Calu3 (cell line): Measurements from ENCODE around the gene NHSL1. TPM values are rescaled to one million over a fixed set of nuclear protein-coding genes. Genes with fewer than 3 reads are reported as not detected.
A peak's percentile ranks its signal among the peaks of the same experiment; 100 is the strongest.

Experiments used
- BruUV-seq: library from RNA; stranded (reverse); fragments of 400-500 nt; replicated peaks from 2 replicates; lab custom pipeline; 2021; lab: Mats Ljungman, UMichigan
- CTCF ChIA-PET: fragments of 300-600 bp; sonication (Branson Sonifier 250); formaldehyde crosslinking; loops from one replicate; lab custom pipeline; 2022; ENCODE audit warnings: antibody characterized with exemption; lab: Charles Lee
- DNase-seq: peaks from one replicate; pipeline ENCODE4 v3.0.0; 2022
- H3K27ac Mint-ChIP-seq: one replicate; pipeline ENCODE4 v1.8.0; 2022; ENCODE audit warnings: mixed read lengths; ENCODE audit not compliant: unreplicated experiment
- H3K27me3 Mint-ChIP-seq: one replicate; pipeline ENCODE4 v1.8.0; 2022; ENCODE audit warnings: mixed read lengths; ENCODE audit not compliant: unreplicated experiment
- H3K36me3 Mint-ChIP-seq: one replicate; pipeline ENCODE4 v1.8.0; 2022; ENCODE audit warnings: mild to moderate bottlenecking, moderate library complexity, mixed read lengths; ENCODE audit not compliant: insufficient read depth, unreplicated experiment
- H3K4me1 Mint-ChIP-seq: one replicate; pipeline ENCODE4 v1.8.0; 2022; ENCODE audit warnings: mild to moderate bottlenecking, low read depth, mixed read lengths; ENCODE audit not compliant: unreplicated experiment
- H3K4me3 Mint-ChIP-seq: one replicate; pipeline ENCODE4 v1.8.0; 2022; ENCODE audit warnings: mild to moderate bottlenecking, low read depth, moderate library complexity, mixed read lengths; ENCODE audit not compliant: unreplicated experiment
- H3K9me3 Mint-ChIP-seq: one replicate; pipeline ENCODE4 v1.8.0; 2022; ENCODE audit warnings: low read depth, mixed read lengths; ENCODE audit not compliant: unreplicated experiment
- intact Hi-C: fragments of 100-400 bp; cut with micrococcal nuclease; formaldehyde crosslinking; loops from one replicate; pipeline ENCODE4 v1.10.0; 2022; ENCODE audit not compliant: unreplicated experiment
- total RNA-seq: library from RNA; stranded (reverse); gene quantifications from 2 replicates; pipeline ENCODE4 v1.2.3, GENCODE V29; 2022
- TF ChIP-seq, protein P1 (sequence below): fragments of 200-600 bp; IDR thresholded peaks from one replicate; pipeline ENCODE4 v1.8.0; 2022; ENCODE audit warnings: antibody characterized with exemption; ENCODE audit not compliant: unreplicated experiment

NHSL1 gene
- total RNA-seq, 1 experiment from 2014 or later: 26.6 TPM

DNA sequence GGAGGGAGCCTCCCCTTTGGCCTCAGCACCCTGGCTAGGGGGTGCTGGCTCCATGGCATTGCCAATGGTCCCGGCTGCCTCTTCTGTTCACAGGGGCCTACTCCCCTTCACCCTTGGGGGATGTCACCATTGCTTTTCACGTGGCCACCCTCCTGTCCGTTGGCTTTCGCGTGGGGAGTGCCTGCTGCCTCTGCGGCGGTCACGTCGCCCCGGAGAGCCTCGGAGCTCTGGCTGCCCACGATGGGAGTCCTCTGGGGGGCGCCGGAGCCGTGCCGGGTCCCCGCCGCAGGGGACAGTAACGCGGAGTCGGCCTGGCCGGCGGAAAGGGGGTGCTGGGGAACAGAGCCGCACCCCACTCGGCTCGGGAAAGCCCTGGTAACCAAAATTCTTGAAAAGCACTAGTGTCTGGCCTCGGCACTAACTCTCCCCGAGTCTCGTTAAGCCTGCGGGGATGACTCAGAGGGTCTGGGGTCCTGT lies 95.9 kb downstream of the NHSL1 start:
- intact Hi-C loops: loop anchor here (5.0 to 10.0 kb wide), 3 partner anchors 49 to 401 kb away; no protein-coding TSS in a partner anchor
- TF ChIP-seq, protein P1, sequence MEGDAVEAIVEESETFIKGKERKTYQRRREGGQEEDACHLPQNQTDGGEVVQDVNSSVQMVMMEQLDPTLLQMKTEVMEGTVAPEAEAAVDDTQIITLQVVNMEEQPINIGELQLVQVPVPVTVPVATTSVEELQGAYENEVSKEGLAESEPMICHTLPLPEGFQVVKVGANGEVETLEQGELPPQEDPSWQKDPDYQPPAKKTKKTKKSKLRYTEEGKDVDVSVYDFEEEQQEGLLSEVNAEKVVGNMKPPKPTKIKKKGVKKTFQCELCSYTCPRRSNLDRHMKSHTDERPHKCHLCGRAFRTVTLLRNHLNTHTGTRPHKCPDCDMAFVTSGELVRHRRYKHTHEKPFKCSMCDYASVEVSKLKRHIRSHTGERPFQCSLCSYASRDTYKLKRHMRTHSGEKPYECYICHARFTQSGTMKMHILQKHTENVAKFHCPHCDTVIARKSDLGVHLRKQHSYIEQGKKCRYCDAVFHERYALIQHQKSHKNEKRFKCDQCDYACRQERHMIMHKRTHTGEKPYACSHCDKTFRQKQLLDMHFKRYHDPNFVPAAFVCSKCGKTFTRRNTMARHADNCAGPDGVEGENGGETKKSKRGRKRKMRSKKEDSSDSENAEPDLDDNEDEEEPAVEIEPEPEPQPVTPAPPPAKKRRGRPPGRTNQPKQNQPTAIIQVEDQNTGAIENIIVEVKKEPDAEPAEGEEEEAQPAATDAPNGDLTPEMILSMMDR: no peak
- H3K27me3 Mint-ChIP-seq: no peaks in the 10 kb centered on the region
- CTCF ChIA-PET: interaction anchor here (0.6 to 1.3 kb wide), 3 partner anchors 31 to 270 kb away, joined by 4 to 5 read pairs (median 4); no protein-coding TSS in a partner anchor
- H3K27ac Mint-ChIP-seq: no peak overlapping the region
- peak; percentile 39 for DNase-seq
- TSS peak; percentile 95 for BruUV-seq
- peaks cover 28% of the 10 kb centered on the region for H3K36me3 Mint-ChIP-seq
- no peaks in the 10 kb centered on the region for H3K9me3 Mint-ChIP-seq
- H3K4me3 Mint-ChIP-seq: peak overlapping the region; percentile 76
- no peaks in the 10 kb centered on the region for H3K4me1 Mint-ChIP-seq

DNA sequence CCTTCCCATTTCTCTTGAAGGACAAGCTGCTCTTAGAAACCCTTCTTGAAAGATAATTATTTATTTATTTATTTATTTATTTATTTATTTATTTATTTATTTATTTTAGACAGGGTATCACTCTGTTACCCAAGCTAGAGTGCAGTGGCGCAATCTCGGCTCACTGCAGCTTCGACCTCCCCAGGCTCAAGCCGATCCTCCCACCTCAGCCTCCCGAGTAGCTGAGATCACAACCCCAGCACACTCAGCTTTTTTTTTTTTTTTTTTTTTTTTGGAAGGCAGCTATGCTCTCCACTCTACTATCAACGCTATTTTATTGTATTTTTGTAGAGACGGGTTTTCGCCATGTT lies 96.5 kb downstream of the NHSL1 start:
- H3K36me3 Mint-ChIP-seq: peaks cover 28% of the 10 kb centered on the region
- no peak for DNase-seq
- intact Hi-C loops: loop anchor here (5.0 to 10.0 kb wide), 3 partner anchors 48 to 401 kb away; no protein-coding TSS in a partner anchor
- no peaks in the 10 kb centered on the region for H3K4me1 Mint-ChIP-seq
- no peaks in the 10 kb centered on the region for H3K27me3 Mint-ChIP-seq
- TF ChIP-seq, protein P1: no peak
- no TSS peak for BruUV-seq
- peak overlapping the region; percentile 76 for H3K4me3 Mint-ChIP-seq
- CTCF ChIA-PET: interaction anchor here (0.6 kb wide), 2 partner anchors 240 to 395 kb away, joined by 3 to 4 read pairs; no protein-coding TSS in a partner anchor
- H3K27ac Mint-ChIP-seq: no peak overlapping the region
- H3K9me3 Mint-ChIP-seq: no peaks in the 10 kb centered on the region

DNA sequence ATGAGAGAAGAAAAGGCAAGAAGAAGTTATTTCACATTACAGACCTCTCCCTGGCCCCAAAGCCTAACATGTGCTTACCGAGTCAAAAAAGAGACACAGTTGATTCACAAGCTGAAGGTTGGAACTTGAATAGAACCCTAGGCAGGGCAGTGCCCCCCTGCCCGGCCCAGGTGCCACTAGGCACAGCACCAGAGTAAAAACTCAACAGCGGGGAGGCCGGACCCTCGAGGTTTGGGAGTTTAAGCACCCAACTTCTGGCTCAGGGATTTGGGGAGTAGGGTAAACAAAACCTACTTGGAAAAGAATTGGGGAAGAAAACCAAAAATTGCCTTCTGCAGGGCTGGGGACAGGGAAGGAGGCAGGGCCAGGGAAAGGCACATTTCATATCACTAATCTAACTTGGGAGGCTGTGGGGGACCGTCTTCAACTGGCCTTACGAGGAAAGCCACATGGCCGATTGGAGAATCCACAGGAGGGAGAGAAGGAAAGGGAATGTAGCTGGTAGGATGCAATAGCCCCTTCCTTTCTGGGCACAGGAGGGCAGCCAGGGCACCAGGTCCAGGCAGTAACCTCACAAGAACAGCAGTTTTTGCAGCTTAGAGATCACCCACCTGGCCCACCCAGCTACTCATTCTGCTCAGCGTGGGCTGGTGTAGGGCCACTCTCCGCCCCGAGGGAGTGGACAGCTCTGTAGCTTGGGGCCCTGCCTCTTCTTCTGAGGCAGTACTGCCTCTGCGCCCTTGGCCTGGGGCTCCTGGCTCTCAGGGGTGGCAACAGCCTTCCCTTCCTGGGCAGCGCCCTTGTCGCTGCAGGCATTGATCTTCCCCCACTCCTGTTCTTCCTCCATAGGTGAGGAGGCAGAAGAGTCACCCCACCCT lies 97.1 kb downstream of the NHSL1 start:
- no peak for DNase-seq
- Mint-ChIP-seq H3K9me3 (no peaks in the 10 kb centered on the region), H3K36me3 (peaks cover 28% of the 10 kb centered on the region), H3K4me3 (no peak overlapping the region), H3K4me1 (no peaks in the 10 kb centered on the region), H3K27ac (no peak overlapping the region), H3K27me3 (no peaks in the 10 kb centered on the region)
- CTCF ChIA-PET: interaction anchor here (0.6 kb wide), 1 partner anchor 395 kb away, joined by 3 read pairs; no protein-coding TSS in a partner anchor
- no TSS peak for BruUV-seq
- TF ChIP-seq, protein P1: no peak
- intact Hi-C loops: loop anchor here (5.0 to 10.0 kb wide), 3 partner anchors 47 to 400 kb away; no protein-coding TSS in a partner anchor

DNA sequence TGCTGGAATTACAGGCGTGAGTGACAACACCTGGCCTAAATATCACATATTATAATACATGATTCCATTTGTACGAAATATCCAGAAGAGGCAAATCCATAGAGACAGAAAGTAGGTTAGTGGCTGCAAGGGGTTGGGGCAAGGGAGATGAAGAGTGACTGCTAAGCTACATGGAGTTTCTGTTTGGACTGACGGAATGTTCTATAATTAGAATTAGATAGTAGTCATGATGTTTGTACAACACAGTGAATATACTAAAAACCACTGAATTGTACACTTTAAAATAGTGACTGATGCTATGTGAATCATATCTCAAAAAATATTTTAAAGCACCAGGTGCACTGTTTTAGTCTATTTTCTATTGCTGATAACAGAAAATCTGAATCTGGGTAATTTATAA lies 99.0 kb downstream of the NHSL1 start:
- CTCF ChIA-PET: no interaction called here
- intact Hi-C loops: loop anchor here (5.0 to 10.0 kb wide), 3 partner anchors 46 to 398 kb away; no protein-coding TSS in a partner anchor
- no peak overlapping the region for H3K27ac Mint-ChIP-seq

More for the DNA sequence above, 99.0 kb downstream of the NHSL1 start:
- Mint-ChIP-seq H3K9me3 (no peaks in the 10 kb centered on the region), H3K4me1 (no peaks in the 10 kb centered on the region), H3K4me3 (no peak overlapping the region), H3K36me3 (peaks cover 22% of the 10 kb centered on the region), H3K27me3 (no peaks in the 10 kb centered on the region)
- TF ChIP-seq, protein P1: no peak
- no TSS peak for BruUV-seq
- DNase-seq: no peak
